ENCODE data around the gene VEGFB. TPM values are rescaled to one million over a fixed set of nuclear protein-coding genes. Genes with fewer than 3 reads are reported as not detected.
A peak's percentile ranks its signal among the peaks of the same experiment; 100 is the strongest.

The VEGFB gene
- total RNA-seq, 2 donors from 2014 or later: 81.8 to 107 TPM

GRCh38 chr11:64284962-64285884, 50.8 kb downstream of the VEGFB start, which contains the start of gene GPR137:
Gene GPR137 (plus strand): TSS chr11:64285848. CDS start chr11:64286525, 677 bp downstream.
- DNase-seq (ENCODE audit: low spot score) (no peak), ATAC-seq (ENCODE audit: insufficient number of reproducible peaks, low FRiP score, low read depth) (peak; percentile 64)
- Histone ChIP-seq H3K9me3 (no peaks in the 10 kb centered on the region), H3K27ac (peak within 1 kb of the TSS; percentile 91 to 94), H3K4me1 (ENCODE audit: control insufficient read depth in 1 of 2, low read depth in 2 of 2) (peaks cover 18 to 32% of the 10 kb centered on the region in 2 donors), H3K36me3 (peaks cover 6% of the 10 kb centered on the region), H3K4me3 (peak within 1 kb of the TSS; percentile 92), H3K27me3 (replicated peaks; ENCODE audit: insufficient read depth) (no peaks in the 10 kb centered on the region)
- no peak for TF ChIP-seq CTCF (IDR thresholded peaks at IDR 0.05)

GRCh38 chr11:64285885-64286800, 51.8 kb downstream of the VEGFB start:
- ATAC-seq (ENCODE audit: insufficient number of reproducible peaks, low FRiP score, low read depth) (no peak), DNase-seq (ENCODE audit: low spot score) (no peak)
- no peaks in the 10 kb centered on the region for H3K9me3 ChIP-seq
- no peak for TF ChIP-seq CTCF (IDR thresholded peaks at IDR 0.05)
- peak overlapping the region; percentile 92 for H3K4me3 ChIP-seq
- no peaks in the 10 kb centered on the region for H3K27me3 ChIP-seq (replicated peaks; ENCODE audit: insufficient read depth)
- peak overlapping the region; percentile 91 to 94 for H3K27ac ChIP-seq
- peaks cover 6% of the 10 kb centered on the region for H3K36me3 ChIP-seq
- peaks cover 18 to 32% of the 10 kb centered on the region in 2 donors for H3K4me1 ChIP-seq (ENCODE audit: control insufficient read depth in 1 of 2, low read depth in 2 of 2)

GRCh38 chr11:64286801-64287159, 52.4 kb downstream of the VEGFB start:
- Histone ChIP-seq H3K4me1 (ENCODE audit: control insufficient read depth in 1 of 2, low read depth in 2 of 2) (peaks cover 24 to 39% of the 10 kb centered on the region in 2 donors), H3K4me3 (no peak overlapping the region)

GRCh38 chr11:64287676-64288352, 53.4 kb downstream of the VEGFB start:
- peaks cover 7% of the 10 kb centered on the region for H3K27me3 ChIP-seq (replicated peaks; ENCODE audit: insufficient read depth)
- no peaks in the 10 kb centered on the region for H3K9me3 ChIP-seq
- no peak overlapping the region for H3K27ac ChIP-seq
- H3K4me1 ChIP-seq (ENCODE audit: control insufficient read depth in 1 of 2, low read depth in 2 of 2): peaks cover 33 to 48% of the 10 kb centered on the region in 2 donors
- no peak for TF ChIP-seq CTCF (IDR thresholded peaks at IDR 0.05)
- H3K36me3 ChIP-seq: no peaks in the 10 kb centered on the region
- no peak overlapping the region for H3K4me3 ChIP-seq
- ATAC-seq (ENCODE audit: insufficient number of reproducible peaks, low FRiP score, low read depth) (no peak), DNase-seq (ENCODE audit: low spot score) (no peak)

More at GRCh38 chr11:64286801-64287159, 52.4 kb downstream of the VEGFB start:
- H3K27me3 ChIP-seq (replicated peaks; ENCODE audit: insufficient read depth): no peaks in the 10 kb centered on the region
- H3K36me3 ChIP-seq: peaks cover under 1% of the 10 kb centered on the region
- no peak overlapping the region for H3K27ac ChIP-seq
- no peaks in the 10 kb centered on the region for H3K9me3 ChIP-seq
- ATAC-seq (ENCODE audit: insufficient number of reproducible peaks, low FRiP score, low read depth) (no peak), DNase-seq (ENCODE audit: low spot score) (no peak)
- no peak for TF ChIP-seq CTCF (IDR thresholded peaks at IDR 0.05)
